Measurements from ENCODE around the gene TAC3.
"Not testable (repeated sequence)": the region's sequence is repeated elsewhere in the genome, so short reads cannot be mapped to it uniquely, and the experiment has no call there.

TAC3 gene

GRCh38 chr12:57016348-57016747, at the start of gene TAC3:
TAC3 (minus strand) TSS chr12:57016529; CDS start chr12:57015797, 732 bp downstream.
- H3K4me3 ChIP-seq (ENCODE audit: low read depth, low read length), result no peak within 1 kb of the TSS
- in situ Hi-C loops (cut with HindIII; ENCODE audit: low sequenced_read_pairs), result no loop called here
- TF ChIP-seq CTCF (IDR thresholded peaks at IDR 0.05; ENCODE audit: low read depth, low read length, missing control alignments), result no peak
- DNase-seq (ENCODE audit: low read depth), result no peak

- in situ Hi-C loops (cut with HindIII; ENCODE audit: low sequenced_read_pairs), result no loop called here
- no peak overlapping the region for H3K4me3 ChIP-seq (ENCODE audit: low read depth, low read length)
Observed at GRCh38 chr12:57063991-57064685, 47.8 kb upstream of the TAC3 start.

GRCh38 chr12:57058454-57058853, 42.1 kb upstream of the TAC3 start:
- TF ChIP-seq CTCF (IDR thresholded peaks at IDR 0.05; ENCODE audit: low read depth, low read length, missing control alignments), result no peak
- no peak overlapping the region for H3K4me3 ChIP-seq (ENCODE audit: low read depth, low read length)
- no peak for DNase-seq (ENCODE audit: low read depth)
- in situ Hi-C loops (cut with HindIII; ENCODE audit: low sequenced_read_pairs), result no loop called here

More at GRCh38 chr12:57063991-57064685, 47.8 kb upstream of the TAC3 start:
- no peak for TF ChIP-seq CTCF (IDR thresholded peaks at IDR 0.05; ENCODE audit: low read depth, low read length, missing control alignments)
- DNase-seq (ENCODE audit: low read depth), result no peak

GRCh38 chr12:57057067-57057751, 40.9 kb upstream of the TAC3 start:
- TF ChIP-seq CTCF (IDR thresholded peaks at IDR 0.05; ENCODE audit: low read depth, low read length, missing control alignments), result no peak
- in situ Hi-C loops (cut with HindIII; ENCODE audit: low sequenced_read_pairs), result no loop called here
- DNase-seq (ENCODE audit: low read depth), result no peak
- no peak overlapping the region for H3K4me3 ChIP-seq (ENCODE audit: low read depth, low read length)

GRCh38 chr12:57055824-57056223, 39.5 kb upstream of the TAC3 start:
- H3K4me3 ChIP-seq (ENCODE audit: low read depth, low read length), result no peak overlapping the region
- in situ Hi-C loops (cut with HindIII; ENCODE audit: low sequenced_read_pairs), result no loop called here
- TF ChIP-seq CTCF (IDR thresholded peaks at IDR 0.05; ENCODE audit: low read depth, low read length, missing control alignments), result no peak
- DNase-seq (ENCODE audit: low read depth), result no peak

- in situ Hi-C loops (cut with HindIII; ENCODE audit: low sequenced_read_pairs); H3K4me3 ChIP-seq (ENCODE audit: low read depth, low read length); DNase-seq (ENCODE audit: low read depth): not testable (repeated sequence)
Observed at GRCh38 chr12:57053901-57054300, 37.6 kb upstream of the TAC3 start.

GRCh38 chr12:57053146-57053545, 36.8 kb upstream of the TAC3 start:
- in situ Hi-C loops (cut with HindIII; ENCODE audit: low sequenced_read_pairs); DNase-seq (ENCODE audit: low read depth); H3K4me3 ChIP-seq (ENCODE audit: low read depth, low read length): not testable (repeated sequence)
